ENCODE measurements around the gene TACR3.
A peak's percentile ranks its signal among the peaks of the same experiment; 100 is the strongest.
"Not testable (repeated sequence)": the region's sequence is repeated elsewhere in the genome, so short reads cannot be mapped to it uniquely, and the experiment has no call there.

TACR3 gene

GRCh38 chr4:103719830-103720207, at the start of gene TACR3:
Gene TACR3 (minus strand): TSS chr4:103719985. CDS start chr4:103719675, 310 bp downstream.
- DNase-seq (ENCODE audit: low spot score), result peak; percentile 75

DNA sequence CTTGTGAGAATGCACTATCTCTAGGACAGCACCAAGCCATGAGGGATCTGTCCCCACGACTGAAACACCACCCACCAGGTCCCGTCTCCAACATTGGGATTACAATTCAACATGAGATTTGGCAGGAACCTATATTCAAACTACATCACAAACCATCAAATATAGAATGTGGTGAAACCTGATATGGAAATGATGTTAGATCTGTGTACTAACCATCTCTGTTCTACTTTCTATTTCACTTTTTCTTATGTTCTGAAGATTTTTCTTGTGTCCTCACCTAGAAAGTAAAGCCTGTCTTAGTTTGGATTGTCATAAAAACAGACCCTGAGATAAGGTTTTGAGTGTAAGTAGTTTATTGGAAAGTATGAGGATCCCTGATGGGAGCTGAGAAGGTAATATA, 37.8 kb upstream of the TACR3 start:
- DNase-seq (ENCODE audit: low spot score), result no peak

- DNase-seq (ENCODE audit: low spot score), result no peak
Measured at GRCh38 chr4:103756741-103757140, 37.0 kb upstream of the TACR3 start.

DNA sequence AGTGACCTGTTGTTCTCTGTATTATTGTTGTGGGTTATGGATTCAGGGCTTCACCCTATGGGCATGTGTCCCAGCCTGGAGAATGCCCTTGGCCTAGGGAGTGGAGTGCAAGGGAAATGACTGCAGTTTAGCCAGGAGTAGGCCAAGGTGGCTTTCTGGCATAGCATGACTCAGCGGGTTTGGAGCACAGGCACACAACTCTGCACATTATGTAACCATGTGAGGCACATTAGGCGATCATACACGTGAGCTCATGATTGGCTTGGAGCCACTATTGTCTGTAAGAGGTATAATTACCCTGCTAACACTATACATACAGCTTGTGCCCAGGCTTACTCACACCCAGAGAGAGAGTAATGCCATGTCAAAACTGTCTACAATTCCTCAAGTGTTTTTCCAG, 35.1 kb upstream of the TACR3 start:
- no peak for DNase-seq (ENCODE audit: low spot score)

GRCh38 chr4:103753868-103754653, 34.3 kb upstream of the TACR3 start:
- DNase-seq (ENCODE audit: low spot score), result no peak

GRCh38 chr4:103723150-103723549, 3.4 kb upstream of the TACR3 start:
- not testable (repeated sequence) for DNase-seq (ENCODE audit: low spot score)

DNA sequence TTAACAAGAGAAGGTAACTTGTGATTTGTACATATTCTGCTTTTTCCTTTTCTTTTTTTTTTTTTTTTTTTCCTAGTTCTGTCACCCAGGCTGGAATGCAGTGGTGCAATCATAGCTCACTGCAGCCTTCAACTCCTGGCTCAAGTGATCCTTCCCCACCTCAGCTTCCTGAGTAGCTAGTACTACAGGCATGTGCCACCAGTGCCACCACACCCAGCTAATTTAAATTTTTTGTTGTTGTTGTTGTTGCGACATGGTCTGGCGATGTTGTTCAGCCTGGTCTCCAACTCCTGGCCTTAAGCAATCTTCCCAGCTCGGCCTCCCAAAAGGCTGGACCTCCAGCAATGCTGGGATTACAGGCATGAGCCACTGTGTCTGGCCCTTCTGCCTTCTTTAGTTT, 1.5 kb upstream of the TACR3 start:
- no peak for DNase-seq (ENCODE audit: low spot score)

- no peak for DNase-seq (ENCODE audit: low spot score)
Measured at GRCh38 chr4:103720661-103721060, 876 bp upstream of the TACR3 start.

- peak; percentile 66 for DNase-seq (ENCODE audit: low spot score)
Measured at GRCh38 chr4:103719105-103719829, 518 bp downstream of the TACR3 start.

DNA sequence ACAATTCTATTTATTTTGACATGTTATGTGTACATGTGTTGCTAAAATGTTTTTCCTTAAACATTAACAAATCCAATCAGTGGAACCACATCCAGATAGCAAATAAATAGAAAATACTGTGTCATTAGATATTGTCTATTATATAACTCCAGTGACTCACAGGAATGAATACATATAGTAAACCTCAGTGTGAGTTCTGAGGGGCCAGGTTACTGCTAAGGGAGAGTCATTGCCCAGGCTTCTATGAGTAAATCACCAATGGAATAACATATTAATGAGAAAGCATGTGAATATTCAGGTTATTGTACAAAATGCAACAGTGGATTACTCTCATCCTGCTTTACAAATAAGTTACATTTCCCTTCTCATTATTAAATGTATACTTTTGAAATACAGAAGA, 27.2 kb downstream of the TACR3 start:
- no peak for DNase-seq (ENCODE audit: low spot score)

- no peak for DNase-seq (ENCODE audit: low spot score)
Measured at GRCh38 chr4:103673983-103674382, 45.8 kb downstream of the TACR3 start.

- not testable (repeated sequence) for DNase-seq (ENCODE audit: low spot score)
Measured at GRCh38 chr4:103666764-103667163, 53.0 kb downstream of the TACR3 start.

DNA sequence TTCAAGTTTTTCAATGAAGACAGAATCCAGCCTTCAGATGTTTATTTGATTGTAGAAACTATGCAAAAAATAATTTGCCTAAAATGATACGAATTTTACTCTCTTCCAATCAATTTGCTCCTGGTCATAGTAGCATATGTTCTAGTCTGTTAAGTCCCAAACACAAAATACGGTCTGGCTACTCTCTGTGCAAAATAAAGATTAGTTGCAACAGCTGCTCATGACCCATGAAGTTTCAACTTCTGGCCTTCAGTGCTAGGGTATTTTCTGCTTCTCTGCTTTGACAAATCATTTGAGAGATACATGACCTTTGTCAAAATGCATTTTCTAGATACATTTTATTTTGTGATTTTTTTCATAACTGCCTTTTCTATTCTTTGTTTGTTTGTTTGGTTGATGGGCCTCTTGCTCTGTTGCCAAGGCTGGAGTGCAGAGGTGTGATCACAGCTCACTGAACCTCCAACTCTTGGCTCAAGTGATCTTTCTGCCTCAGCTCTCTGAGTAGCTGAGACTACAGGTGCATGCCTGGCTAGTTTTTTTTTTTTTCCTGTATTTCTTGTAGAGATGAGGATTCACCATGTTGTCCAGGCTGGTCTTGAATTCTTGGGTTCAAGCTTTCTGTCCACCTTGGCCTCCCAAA, 55.2 kb downstream of the TACR3 start:
- DNase-seq (ENCODE audit: low spot score), result no peak

- no peak for DNase-seq (ENCODE audit: low spot score)
Measured at GRCh38 chr4:103648541-103648940, 71.2 kb downstream of the TACR3 start.

GRCh38 chr4:103645991-103646390, 73.8 kb downstream of the TACR3 start:
- no peak for DNase-seq (ENCODE audit: low spot score)

DNA sequence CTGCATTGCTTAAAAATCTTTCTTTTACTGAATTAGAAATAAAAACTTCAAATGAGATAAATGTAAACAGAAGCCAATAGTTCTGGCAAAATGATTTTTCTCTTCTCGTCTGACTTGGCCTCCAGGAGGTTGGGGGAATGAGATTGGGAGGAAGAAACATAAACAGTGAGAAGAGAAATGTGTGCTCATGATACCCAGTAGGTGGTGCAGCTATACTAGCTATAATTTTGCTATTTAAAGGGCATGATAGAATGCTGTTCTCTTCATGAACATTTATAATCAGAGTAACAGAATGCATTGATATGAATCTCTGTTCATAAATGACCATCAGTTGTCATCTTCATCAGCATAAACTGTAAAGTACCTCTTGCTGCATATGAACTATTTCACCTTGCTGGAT, 85.5 kb downstream of the TACR3 start:
- no peak for DNase-seq (ENCODE audit: low spot score)

- DNase-seq (ENCODE audit: low spot score), result no peak
Measured at GRCh38 chr4:103626296-103626695, 93.5 kb downstream of the TACR3 start.

- no peak for DNase-seq (ENCODE audit: low spot score)
Measured at GRCh38 chr4:103591841-103592240, 127.9 kb downstream of the TACR3 start.

DNA sequence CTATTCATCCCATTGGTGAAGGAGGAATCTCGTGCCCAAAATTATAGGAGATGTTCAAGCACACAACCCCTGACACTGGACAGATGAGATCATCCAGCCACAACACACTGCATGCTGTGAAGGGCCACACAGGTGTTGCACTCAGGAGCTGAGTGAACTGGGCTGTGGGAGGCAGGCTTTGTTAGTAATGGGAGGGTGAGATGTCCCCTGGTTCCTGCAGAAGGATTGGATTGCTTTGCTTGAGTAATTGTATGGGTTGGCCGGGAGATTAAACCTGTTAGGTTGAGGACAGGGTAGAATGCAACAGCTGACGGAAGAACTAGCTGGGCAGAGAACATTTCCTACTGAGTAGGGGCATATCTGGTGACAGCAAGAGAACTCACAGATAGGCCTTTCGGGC, 152.2 kb downstream of the TACR3 start:
- no peak for DNase-seq (ENCODE audit: low spot score)

GRCh38 chr4:103559178-103559577, 160.6 kb downstream of the TACR3 start:
- not testable (repeated sequence) for DNase-seq (ENCODE audit: low spot score)
